Lower leg skin (tissue), 3 donors: ENCODE data around the gene ZSWIM9.

Experiments
- CTCF ChIP-seq, 3 donors: fragments of 450-650 bp; IDR thresholded peaks; one replicate each; pipeline ENCODE4 v1.5.1; 2016; ENCODE audit warnings: antibody characterized with exemption in 3 of 3, mild to moderate bottlenecking in 3 of 3, moderate library complexity in 2 of 3
- POLR2A ChIP-seq, 2 donors: fragments of 450-650 bp; IDR thresholded peaks; one replicate each; pipeline ENCODE4 v1.6.1; 2016 to 2017; ENCODE audit warnings: antibody characterized with exemption in 2 of 2, mild to moderate bottlenecking in 1 of 2, moderate library complexity in 1 of 2

GRCh38 chr19:48210005-48210404 lies 39.5 kb downstream of the ZSWIM9 start:
- TF ChIP-seq CTCF (IDR thresholded peaks at IDR 0.05) (no peak), POLR2A (IDR thresholded peaks at IDR 0.05) (no peak)
